Fibroblast of lung (primary cell): ENCODE data around the gene BUD23. TPM values are rescaled to one million over a fixed set of nuclear protein-coding genes. Genes with fewer than 3 reads are reported as not detected.
A peak's percentile ranks its signal among the peaks of the same experiment; 100 is the strongest.

Experiments used
- DNase-seq, 2 donors: peaks; one replicate each; pipeline versions ENCODE4 v3.0.0 to v3.0.0-alpha.2; 2010; ENCODE audit warnings: low read depth in 2 of 2
- H2AFZ ChIP-seq: 2 replicates; pipeline ENCODE4 v1.5.1; 2012; ENCODE audit warnings: low read length, control low read depth, inconsistent platforms
- H3K27ac ChIP-seq: 2 replicates; pipeline ENCODE4 v1.5.1; 2011; ENCODE audit warnings: low read length, control low read depth; ENCODE audit not compliant: insufficient read depth
- H3K27me3 ChIP-seq: 2 replicates; pipeline ENCODE4 v1.5.1; 2011; ENCODE audit warnings: mild to moderate bottlenecking, low read length; ENCODE audit not compliant: control insufficient read depth, insufficient read depth
- H3K36me3 ChIP-seq: 2 replicates; pipeline ENCODE4 v1.5.1; 2011; ENCODE audit warnings: low read length; ENCODE audit not compliant: control insufficient read depth, insufficient read depth
- H3K4me1 ChIP-seq: 2 replicates; pipeline ENCODE4 v1.5.1; 2011; ENCODE audit warnings: low read length; ENCODE audit not compliant: control insufficient read depth, insufficient read depth; ENCODE audit errors: extremely low read depth
- H3K4me2 ChIP-seq: 2 replicates; pipeline ENCODE4 v1.5.1; 2011; ENCODE audit warnings: low read length, control low read depth; ENCODE audit not compliant: insufficient read depth; ENCODE audit errors: extremely low read depth
- H3K4me3 ChIP-seq, 4 experiments: fragments of 200-600 bp in 1 of 4; sonication (generic) in 1 of 4; replicated peaks in 1 of 4; 2 replicates each; pipeline ENCODE4 v1.5.1; 2011 to 2016; ENCODE audit warnings: low read length in 4 of 4, low read depth in 3 of 4, mild to moderate bottlenecking in 3 of 4, control low read depth in 2 of 4, inconsistent platforms in 1 of 4, mixed read lengths in 1 of 4; ENCODE audit not compliant: insufficient read depth in 1 of 4; ENCODE audit errors: control extremely low read depth in 1 of 4
- H3K79me2 ChIP-seq: 2 replicates; pipeline ENCODE4 v1.5.1; 2012; ENCODE audit warnings: mild to moderate bottlenecking, low read length, inconsistent platforms; ENCODE audit not compliant: control insufficient read depth, insufficient read depth
- H3K9ac ChIP-seq: 2 replicates; pipeline ENCODE4 v1.5.1; 2011; ENCODE audit warnings: mild to moderate bottlenecking, low read length, control low read depth; ENCODE audit not compliant: insufficient read depth
- H3K9me3 ChIP-seq: 2 replicates; pipeline ENCODE4 v1.5.1; 2012; ENCODE audit warnings: low read depth, low read length; ENCODE audit not compliant: control insufficient read depth, insufficient read depth
- H4K20me1 ChIP-seq: 2 replicates; pipeline ENCODE4 v1.5.1; 2011; ENCODE audit warnings: low read length; ENCODE audit not compliant: control insufficient read depth, insufficient read depth; ENCODE audit errors: extremely low read depth
- EZH2 ChIP-seq: IDR thresholded peaks from 2 replicates; pipeline ENCODE4 v1.5.1; 2012; ENCODE audit warnings: low read length, control low read depth, mild to moderate bottlenecking; ENCODE audit errors: missing control alignments
- polyA plus RNA-seq, 2 donors: library from polyadenylated mRNA; depleted of rRNA in 1 of 2; stranded (reverse) in 1 of 2; unstranded in 1 of 2; fragments of >200 nt; gene quantifications; 2 replicates each; pipeline ENCODE4 v1.2.1, GENCODE V29; 2011 to 2012; ENCODE audit warnings: missing spikeins in 1 of 2
- total RNA-seq: library from RNA; depleted of rRNA; stranded (reverse); fragments of >200 nt; gene quantifications from 2 replicates; pipeline ENCODE4 v1.2.1, GENCODE V29; 2014
- TF ChIP-seq, protein P1 (sequence below), 2 donors: IDR thresholded peaks in 1 of 2; conservative IDR thresholded peaks in 1 of 2; 1 replicate in 1 of 2; 2 replicates in 1 of 2; pipeline ENCODE4 v1.5.1; 2011 to 2012; ENCODE audit warnings: low read length in 2 of 2, control low read depth in 1 of 2, inconsistent platforms in 1 of 2, low read depth in 1 of 2, mild to moderate bottlenecking in 1 of 2

Gene BUD23
- total and polyA plus RNA-seq, 2 donors (not counting 1 experiment from before 2014, with no cell fraction given): 31.9 to 60.1 TPM

DNA sequence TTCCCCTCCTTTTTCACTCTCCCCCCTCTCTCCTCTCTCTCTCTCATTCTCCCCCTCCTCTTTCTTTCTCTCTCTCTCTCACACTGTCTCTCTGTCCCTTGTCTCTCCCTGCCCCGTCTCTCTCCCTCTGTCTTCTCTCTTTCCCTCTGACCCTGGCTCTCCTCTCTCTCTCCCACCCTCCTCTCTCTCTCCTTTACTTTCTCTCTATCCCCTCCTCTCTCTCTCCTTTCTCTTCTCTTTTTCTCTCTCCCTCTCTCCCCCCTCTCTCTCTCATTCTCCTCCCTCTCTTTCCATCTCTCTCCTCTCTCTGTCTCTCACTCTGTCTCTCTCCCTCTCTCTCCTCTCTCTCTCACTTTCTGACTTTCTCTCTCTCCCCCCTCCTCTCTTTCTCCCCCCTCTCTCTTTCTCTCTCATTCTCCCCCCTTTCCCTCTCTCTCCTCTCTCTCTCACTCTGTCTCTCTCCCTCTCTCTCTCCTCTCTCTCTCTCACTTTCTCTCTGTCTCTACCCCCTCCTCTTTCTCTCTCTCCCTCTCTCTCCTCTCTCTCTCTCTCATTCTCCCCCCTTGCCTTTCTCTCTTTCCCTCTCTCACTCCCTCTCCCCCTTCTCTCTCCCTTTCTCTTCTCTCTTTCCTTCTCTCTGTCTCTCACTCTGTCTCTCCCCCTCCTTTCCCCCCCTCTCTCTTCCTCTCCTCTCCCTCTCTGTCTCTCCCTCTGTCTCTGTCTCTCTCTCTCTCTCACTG lies 34.6 kb upstream of the BUD23 start:
- Histone ChIP-seq H3K4me2 (no peak overlapping the region), H3K27me3 (peaks cover 53% of the 10 kb centered on the region), H3K27ac (no peak overlapping the region), H2AFZ (no peak overlapping the region), H4K20me1 (no peaks in the 10 kb centered on the region), H3K9me3 (no peaks in the 10 kb centered on the region), H3K36me3 (no peaks in the 10 kb centered on the region), H3K4me3 (no peak overlapping the region), H3K79me2 (no peaks in the 10 kb centered on the region), H3K9ac (no peak overlapping the region), H3K4me1 (no peaks in the 10 kb centered on the region)
- DNase-seq: no peak
- peak; percentile 28 for TF ChIP-seq EZH2
- TF ChIP-seq, protein P1, sequence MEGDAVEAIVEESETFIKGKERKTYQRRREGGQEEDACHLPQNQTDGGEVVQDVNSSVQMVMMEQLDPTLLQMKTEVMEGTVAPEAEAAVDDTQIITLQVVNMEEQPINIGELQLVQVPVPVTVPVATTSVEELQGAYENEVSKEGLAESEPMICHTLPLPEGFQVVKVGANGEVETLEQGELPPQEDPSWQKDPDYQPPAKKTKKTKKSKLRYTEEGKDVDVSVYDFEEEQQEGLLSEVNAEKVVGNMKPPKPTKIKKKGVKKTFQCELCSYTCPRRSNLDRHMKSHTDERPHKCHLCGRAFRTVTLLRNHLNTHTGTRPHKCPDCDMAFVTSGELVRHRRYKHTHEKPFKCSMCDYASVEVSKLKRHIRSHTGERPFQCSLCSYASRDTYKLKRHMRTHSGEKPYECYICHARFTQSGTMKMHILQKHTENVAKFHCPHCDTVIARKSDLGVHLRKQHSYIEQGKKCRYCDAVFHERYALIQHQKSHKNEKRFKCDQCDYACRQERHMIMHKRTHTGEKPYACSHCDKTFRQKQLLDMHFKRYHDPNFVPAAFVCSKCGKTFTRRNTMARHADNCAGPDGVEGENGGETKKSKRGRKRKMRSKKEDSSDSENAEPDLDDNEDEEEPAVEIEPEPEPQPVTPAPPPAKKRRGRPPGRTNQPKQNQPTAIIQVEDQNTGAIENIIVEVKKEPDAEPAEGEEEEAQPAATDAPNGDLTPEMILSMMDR (conservative IDR thresholded peaks at IDR 0.05 in 1 of 2, IDR thresholded peaks at IDR 0.05 in 1 of 2; ENCODE audit: low read depth in 1 of 2, low read length in 2 of 2): no peak

DNA sequence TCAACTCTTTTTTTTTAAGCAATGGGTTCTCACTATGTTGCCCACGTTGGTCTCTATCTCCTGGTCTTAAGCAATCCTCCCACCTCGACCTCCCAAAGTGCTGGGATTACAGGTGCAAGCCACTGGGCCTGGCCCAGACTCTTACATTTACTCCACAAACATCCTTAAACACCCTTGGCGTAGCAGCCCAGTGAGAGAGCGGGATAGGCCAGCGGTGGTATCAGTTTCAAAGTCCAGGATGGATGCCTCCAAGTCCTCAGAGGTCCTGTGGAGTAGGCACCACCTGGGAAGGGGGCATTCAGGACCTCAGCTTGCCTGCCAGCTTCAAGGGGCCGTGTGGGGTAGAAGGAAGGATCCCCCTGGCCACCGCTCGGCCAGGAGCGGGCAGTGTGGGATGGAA lies 33.8 kb upstream of the BUD23 start:
- no peaks in the 10 kb centered on the region for H3K9me3 ChIP-seq

DNA sequence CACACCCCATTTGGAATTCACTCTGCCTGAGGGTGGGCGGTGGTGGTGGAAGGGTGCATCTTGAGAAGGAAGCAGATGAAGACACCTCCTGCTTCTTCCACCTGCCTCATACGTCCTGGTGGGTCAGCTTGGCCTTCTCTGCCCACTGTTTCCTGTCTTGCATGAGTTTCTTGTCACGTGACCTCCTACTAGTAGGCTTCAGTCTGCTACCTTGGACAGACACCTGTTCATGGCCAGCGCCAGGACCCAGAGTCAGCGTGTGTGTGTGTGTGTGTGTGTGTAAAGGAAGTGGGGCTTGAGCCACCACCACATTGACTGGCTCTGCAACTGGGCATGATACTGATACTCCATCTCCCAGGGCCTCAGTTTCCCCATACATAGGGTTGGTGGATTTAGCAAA lies 32.9 kb upstream of the BUD23 start:
- H3K36me3 ChIP-seq: no peaks in the 10 kb centered on the region
- no peaks in the 10 kb centered on the region for H3K4me1 ChIP-seq
- H2AFZ ChIP-seq: no peak overlapping the region
- TF ChIP-seq, protein P1 (conservative IDR thresholded peaks at IDR 0.05 in 1 of 2, IDR thresholded peaks at IDR 0.05 in 1 of 2; ENCODE audit: low read depth in 1 of 2, low read length in 2 of 2): no peak
- H3K9me3 ChIP-seq: no peaks in the 10 kb centered on the region
- no peak for DNase-seq
- no peak overlapping the region for H3K4me2 ChIP-seq
- no peak overlapping the region for H3K4me3 ChIP-seq
- H3K27me3 ChIP-seq: peaks cover 49% of the 10 kb centered on the region
- H4K20me1 ChIP-seq: no peaks in the 10 kb centered on the region
- no peak overlapping the region for H3K9ac ChIP-seq
- H3K79me2 ChIP-seq: no peaks in the 10 kb centered on the region
- no peak overlapping the region for H3K27ac ChIP-seq

More for the DNA sequence above, 33.8 kb upstream of the BUD23 start:
- no peak for DNase-seq
- Histone ChIP-seq H2AFZ (no peak overlapping the region), H3K4me2 (no peak overlapping the region), H3K36me3 (no peaks in the 10 kb centered on the region), H3K79me2 (no peaks in the 10 kb centered on the region), H3K4me3 (no peak overlapping the region), H4K20me1 (no peaks in the 10 kb centered on the region), H3K9ac (no peak overlapping the region), H3K27ac (no peak overlapping the region), H3K27me3 (peaks cover 51% of the 10 kb centered on the region), H3K4me1 (no peaks in the 10 kb centered on the region)
- TF ChIP-seq, protein P1 (conservative IDR thresholded peaks at IDR 0.05 in 1 of 2, IDR thresholded peaks at IDR 0.05 in 1 of 2; ENCODE audit: low read depth in 1 of 2, low read length in 2 of 2): no peak
- no peak for TF ChIP-seq EZH2
